Motor neuron (in vitro differentiated cells): Measurements from ENCODE around the gene C17orf100. TPM values are rescaled to one million over a fixed set of nuclear protein-coding genes. Genes with fewer than 3 reads are reported as not detected.
"Not testable (repeated sequence)": the region's sequence is repeated elsewhere in the genome, so short reads cannot be mapped to it uniquely, and the experiment has no call there.

Experiments
- ATAC-seq, 8 experiments: fragments of 200-7000 bp; cut with Tn5 transposase; replicated peaks in 6 of 8; 2 replicates each; pipeline ENCODE4 v1.8.0; 2021; ENCODE audit warnings: mild to moderate bottlenecking in 8 of 8, moderate library complexity in 8 of 8
- H3K27ac ChIP-seq, 2 donors: fragments of 250-450 bp; sonication (Bioruptor Pico); 2 replicates each; pipeline ENCODE4 v1.9.0; 2021; ENCODE audit warnings: antibody characterized with exemption in 2 of 2, mild to moderate bottlenecking in 2 of 2, moderate library complexity in 1 of 2
- H3K4me1 ChIP-seq, 2 donors: fragments of 250-450 bp; sonication (Bioruptor Pico); replicated peaks in 1 of 2; 2 replicates each; pipeline ENCODE4 v1.6.1; 2021; ENCODE audit warnings: antibody characterized with exemption in 2 of 2, mild to moderate bottlenecking in 2 of 2, moderate library complexity in 1 of 2
- H3K4me3 ChIP-seq, 5 donors: fragments of 250-450 bp; sonication (Bioruptor Pico); 2 replicates each; pipeline ENCODE4 v1.9.0; 2021; ENCODE audit warnings: antibody characterized with exemption in 5 of 5, mild to moderate bottlenecking in 5 of 5, moderate library complexity in 4 of 5
- WGBS, 10 experiments: fragments of 450-650 bp; shearing (Covaris generic); methylation state at CpG; one replicate each; pipeline ENCODE4 v1.0.0; 2022; 5-methylcytosine and 5-hydroxymethylcytosine counted together
- in situ Hi-C, 9 experiments: fragments of 400-800 bp; cut with MboI; loops; one replicate each; pipeline ENCODE4 v1.15.0; 2021; ENCODE audit warnings: low sequenced_read_pairs in 9 of 9, low pct_unique_long_range_greater_than_20kb in 2 of 9; ENCODE audit not compliant: unreplicated experiment in 9 of 9
- total RNA-seq, 8 experiments: library from RNA; unstranded; fragments of 300-600 nt; gene quantifications; 2 replicates each; pipeline versions ENCODE4 v1.2.3 to v1.2.4, GENCODE V29; 2022

C17orf100 gene
- total RNA-seq, 8 experiments from 2014 or later: 0.56 to 8.9 (median 4.3) TPM

DNA sequence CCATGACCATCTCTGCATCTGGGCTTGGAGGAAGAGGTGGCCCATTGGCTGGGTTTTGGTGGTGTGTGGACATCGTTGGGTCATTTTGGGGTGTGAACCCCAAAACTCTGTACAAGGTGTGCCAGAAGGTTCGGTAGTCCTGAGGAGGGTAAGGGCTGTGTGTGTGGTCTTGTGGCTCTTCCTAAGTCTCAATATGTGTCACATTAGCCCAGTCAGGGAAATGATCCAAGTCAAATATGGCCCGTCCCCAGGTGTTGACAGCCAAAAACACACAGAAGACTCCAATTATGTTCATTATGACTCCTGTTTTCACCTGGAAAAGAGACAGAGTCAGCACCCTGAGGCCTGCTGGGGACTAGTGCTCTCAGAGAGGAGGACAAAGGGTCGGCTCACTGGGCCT, 34.5 kb downstream of the C17orf100 start:
- no peak for ATAC-seq
- Histone ChIP-seq H3K27ac (no peak overlapping the region), H3K4me3 (no peak overlapping the region), H3K4me1 (no peaks in the 10 kb centered on the region)
- in situ Hi-C loops: no loop called here
- 40 to 74% (median 67%) methylated on average over 1 to 4 of the region's 4 CpGs; no CpG with 5 or more reads in 7 of the 10 experiments for WGBS, 10 experiments

GRCh38 chr17:6688944-6689343, 37.4 kb downstream of the C17orf100 start:
- no peak overlapping the region for H3K4me3 ChIP-seq
- in situ Hi-C loops: no loop called here
- H3K4me1 ChIP-seq: no peaks in the 10 kb centered on the region
- 19 to 77% (median 51%) methylated on average over 1 to 8 of the region's 9 CpGs; no CpG with 5 or more reads in 4 of the 10 experiments for WGBS, 10 experiments
- no peak for ATAC-seq
- H3K27ac ChIP-seq: no peak overlapping the region

DNA sequence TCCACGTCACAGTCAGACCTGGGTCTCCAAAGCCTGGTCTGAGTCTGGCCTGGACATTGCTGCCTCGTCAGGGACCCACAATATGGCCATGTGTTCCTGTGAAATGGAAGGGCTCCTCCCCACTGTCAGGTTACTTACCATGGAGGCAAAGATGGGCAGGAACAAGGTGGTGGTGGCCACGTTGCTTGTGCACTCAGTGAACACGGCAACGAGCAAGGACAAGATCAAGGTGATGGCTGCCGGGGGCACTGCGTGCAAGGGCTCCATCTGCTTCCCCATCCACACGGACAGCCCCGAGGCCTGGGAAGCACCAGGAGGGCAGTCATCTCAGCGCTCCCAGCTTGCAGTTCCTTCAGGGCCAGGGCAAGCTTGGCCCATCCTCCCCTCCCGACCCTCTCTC, 39.1 kb downstream of the C17orf100 start:
- WGBS, 10 experiments: 32 to 60% (median 50%) methylated on average over 1 to 3 of the region's 11 CpGs; no CpG with 5 or more reads in 7 of the 10 experiments
- no peak for ATAC-seq
- Histone ChIP-seq H3K4me3 (no peak overlapping the region), H3K4me1 (no peaks in the 10 kb centered on the region), H3K27ac (no peak overlapping the region)
- in situ Hi-C loops: no loop called here

DNA sequence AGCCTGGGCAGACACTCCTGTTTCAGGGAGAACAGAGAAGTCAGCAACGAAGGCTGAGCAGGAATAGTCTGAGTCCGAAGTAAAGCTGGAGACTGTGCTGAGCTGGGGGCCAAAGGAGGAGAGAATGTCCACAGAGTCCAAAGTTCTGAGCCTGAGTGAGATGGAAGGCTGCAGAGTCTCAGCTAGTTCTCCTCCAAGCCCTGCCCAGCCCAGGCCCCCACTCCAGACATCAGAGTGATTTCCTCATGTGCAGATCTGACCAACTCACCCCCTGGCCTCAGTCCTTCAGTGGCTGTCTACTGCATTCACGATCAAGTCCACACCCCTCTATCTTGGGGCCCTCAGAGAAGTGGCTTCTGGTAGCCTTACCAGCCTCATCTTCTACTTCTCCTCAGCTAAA, 40.0 kb downstream of the C17orf100 start:
- in situ Hi-C loops: no loop called here
- whole genome bisulfite sequencing, 10 experiments: 0 to 100% (median 47%) methylated on average over 1 to 2 of the region's 3 CpGs; no CpG with 5 or more reads in 4 of the 10 experiments
- H3K4me1 ChIP-seq: no peaks in the 10 kb centered on the region
- H3K4me3 ChIP-seq: no peak overlapping the region
- no peak for ATAC-seq
- no peak overlapping the region for H3K27ac ChIP-seq

GRCh38 chr17:6691958-6692357, 40.4 kb downstream of the C17orf100 start:
- H3K4me3 ChIP-seq, H3K4me1 ChIP-seq, H3K27ac ChIP-seq, in situ Hi-C loops, ATAC-seq: not testable (repeated sequence)
- WGBS, 10 experiments: 10 to 100% (median 67%) methylated on average over 1 to 4 of the region's 6 CpGs; no CpG with 5 or more reads in 3 of the 10 experiments

- Histone ChIP-seq H3K4me3 (no peak overlapping the region), H3K27ac (no peak overlapping the region), H3K4me1 (no peaks in the 10 kb centered on the region)
- in situ Hi-C loops: no loop called here
- ATAC-seq: no peak
- WGBS, 10 experiments: 10 to 28% (median 17%) methylated on average over 1 to 2 of the region's 2 CpGs; no CpG with 5 or more reads in 7 of the 10 experiments
Measured at GRCh38 chr17:6695051-6695450, 43.5 kb downstream of the C17orf100 start.

DNA sequence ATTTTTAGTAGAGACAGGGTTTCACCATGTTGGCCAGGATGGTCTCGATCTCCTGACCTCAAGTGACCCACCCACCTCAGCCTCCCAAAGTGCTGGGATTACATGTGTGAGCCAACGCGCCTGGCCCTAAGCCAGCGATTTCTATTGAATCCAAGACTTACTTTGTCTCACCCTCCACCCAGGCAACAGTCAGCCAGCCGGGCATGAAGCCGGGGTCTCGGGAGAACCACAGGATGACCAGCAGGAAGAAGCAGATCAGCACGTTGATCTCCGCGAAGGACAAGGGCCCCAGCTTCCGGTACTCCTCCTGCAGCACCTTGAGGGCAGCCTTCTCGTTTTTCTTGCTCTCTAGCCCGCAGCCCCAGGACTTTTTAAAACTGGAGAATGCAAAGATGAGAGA, 44.0 kb downstream of the C17orf100 start:
- 31 to 83% (median 74%) methylated on average over 3 to 10 of the region's 13 CpGs; no CpG with 5 or more reads in 6 of the 10 experiments for WGBS, 10 experiments
- Histone ChIP-seq H3K4me3 (no peak overlapping the region), H3K4me1 (no peaks in the 10 kb centered on the region), H3K27ac (no peak overlapping the region)
- in situ Hi-C loops: no loop called here
- ATAC-seq: no peak

DNA sequence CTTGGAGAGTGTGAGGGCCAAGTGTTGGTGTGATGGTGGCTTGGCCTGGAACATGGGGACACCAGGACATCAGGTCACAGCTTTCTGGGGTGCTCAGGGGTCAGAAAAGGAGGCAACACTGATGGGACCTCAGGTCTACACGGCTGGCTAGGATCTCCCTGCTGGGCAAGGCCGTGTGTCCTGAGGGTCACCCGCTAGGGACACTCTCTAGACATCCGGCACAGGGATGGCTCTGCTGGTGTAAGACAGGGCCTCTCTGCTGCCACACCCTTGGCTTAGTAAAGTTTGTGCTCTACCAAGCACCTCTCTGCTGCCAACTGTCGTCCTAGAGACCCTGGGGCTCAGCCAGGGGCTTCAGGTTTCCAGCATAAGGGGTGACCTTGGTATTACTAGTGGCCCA, 45.3 kb downstream of the C17orf100 start:
- Histone ChIP-seq H3K4me1 (no peaks in the 10 kb centered on the region), H3K27ac (no peak overlapping the region), H3K4me3 (no peak overlapping the region)
- no peak for ATAC-seq
- 40 to 80% (median 60%) methylated on average over 1 of the region's 5 CpGs; no CpG with 5 or more reads in 7 of the 10 experiments for WGBS, 10 experiments
- in situ Hi-C loops: no loop called here

GRCh38 chr17:6698004-6698403, 46.4 kb downstream of the C17orf100 start:
- in situ Hi-C loops: no loop called here
- 18 to 83% (median 80%) methylated on average over 1 to 10 of the region's 11 CpGs; no CpG with 5 or more reads in 7 of the 10 experiments for WGBS, 10 experiments
- H3K27ac ChIP-seq: no peak overlapping the region
- H3K4me1 ChIP-seq: no peaks in the 10 kb centered on the region
- no peak overlapping the region for H3K4me3 ChIP-seq
- no peak for ATAC-seq

GRCh38 chr17:6699997-6700947, 48.7 kb downstream of the C17orf100 start:
- no peak for ATAC-seq
- no peaks in the 10 kb centered on the region for H3K4me1 ChIP-seq
- in situ Hi-C loops: no loop called here
- WGBS, 10 experiments: 24 to 84% (median 61%) methylated on average over 3 to 15 of the region's 16 CpGs; no CpG with 5 or more reads in 2 of the 10 experiments
- H3K4me3 ChIP-seq: no peak overlapping the region
- H3K27ac ChIP-seq: no peak overlapping the region

GRCh38 chr17:6700948-6701307, 49.4 kb downstream of the C17orf100 start:
- in situ Hi-C loops: no loop called here
- H3K27ac ChIP-seq: no peak overlapping the region
- H3K4me3 ChIP-seq: no peak overlapping the region
- no peaks in the 10 kb centered on the region for H3K4me1 ChIP-seq
- no peak for ATAC-seq
- 0 to 81% (median 53%) methylated on average over 1 to 7 of the region's 8 CpGs; no CpG with 5 or more reads in 6 of the 10 experiments for WGBS, 10 experiments

GRCh38 chr17:6701719-6702118, 50.2 kb downstream of the C17orf100 start:
- ATAC-seq: peak in 4 of 8 experiments; percentile 43 to 91 (median 67)
- no peak overlapping the region for H3K4me3 ChIP-seq
- no peak overlapping the region for H3K27ac ChIP-seq
- WGBS, 10 experiments: 0 to 100% (median 26%) methylated on average over 1 to 7 of the region's 11 CpGs; no CpG with 5 or more reads in 6 of the 10 experiments
- H3K4me1 ChIP-seq: no peaks in the 10 kb centered on the region
- in situ Hi-C loops: no loop called here

DNA sequence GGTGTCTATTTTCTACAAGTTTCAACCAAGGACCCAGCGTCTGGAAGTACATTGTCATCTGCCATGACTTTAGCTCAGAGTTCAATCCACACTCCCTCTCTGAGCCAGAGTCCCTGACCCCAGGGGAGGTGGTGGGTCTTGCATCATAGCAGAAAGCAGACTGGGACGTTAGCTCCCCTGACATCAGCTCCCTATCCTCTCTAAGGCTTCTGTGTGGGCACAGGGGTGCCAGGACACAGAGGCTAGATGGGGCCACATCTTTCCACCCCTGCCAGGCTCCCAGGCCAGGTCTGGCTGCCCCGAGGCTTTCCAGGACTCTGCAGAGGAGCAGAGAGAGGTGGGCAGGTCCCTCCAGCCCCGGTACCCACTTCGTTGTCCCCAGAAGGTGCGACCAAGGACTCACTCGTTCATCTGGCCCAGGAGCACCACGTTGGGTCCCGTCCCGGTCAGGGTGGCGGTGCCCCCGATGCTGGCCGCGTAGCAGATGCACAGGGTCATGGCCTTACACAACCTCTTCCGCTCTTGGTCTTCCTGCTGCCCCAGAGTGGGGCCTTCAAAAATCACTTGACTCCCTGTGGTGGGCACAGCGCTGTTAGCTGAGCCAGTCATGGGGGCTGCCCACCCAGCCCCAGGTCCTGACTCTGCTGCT, 51.1 kb downstream of the C17orf100 start:
- H3K4me1 ChIP-seq: no peaks in the 10 kb centered on the region
- in situ Hi-C loops: no loop called here
- no peak for ATAC-seq
- no peak overlapping the region for H3K27ac ChIP-seq
- H3K4me3 ChIP-seq: no peak overlapping the region
- WGBS, 10 experiments: 79% methylated on average over 7 of the region's 16 CpGs; no CpG with 5 or more reads in 9 of the 10 experiments
